Psoas muscle (tissue), 8 donors: ENCODE results near the gene WNT7B. TPM values are rescaled to one million over a fixed set of nuclear protein-coding genes. Genes with fewer than 3 reads are reported as not detected.

Experiments
- ATAC-seq, 4 donors: fragments of 200-7000 bp; cut with Tn5 transposase; one replicate each; pipeline ENCODE4 v1.9.1; 2020; ENCODE audit warnings: moderate library complexity in 3 of 4, mild to moderate bottlenecking in 2 of 4
- DNase-seq, 2 donors: peaks; one replicate each; pipeline ENCODE4 v3.0.0-alpha.2; 2020
- H3K27ac ChIP-seq: fragments of 200-600 bp; one replicate; pipeline ENCODE4 v1.8.0; 2022
- H3K27me3 ChIP-seq, 3 donors: fragments of 200-600 bp in 1 of 3; one replicate each; pipeline versions ENCODE4 v1.6.1 to v1.8.0; 2013 to 2022; ENCODE audit warnings: low read length in 2 of 3, mild to moderate bottlenecking in 2 of 3, moderate library complexity in 1 of 3; ENCODE audit not compliant: insufficient read depth in 3 of 3
- H3K36me3 ChIP-seq, 2 donors: fragments of 200-600 bp in 1 of 2; one replicate each; pipeline versions ENCODE4 v1.6.1 to v1.8.0; 2013 to 2022; ENCODE audit warnings: low read depth in 1 of 2, mild to moderate bottlenecking in 1 of 2, moderate library complexity in 1 of 2; ENCODE audit not compliant: insufficient read depth in 1 of 2
- H3K4me1 ChIP-seq: fragments of 200-600 bp; one replicate; pipeline ENCODE4 v1.8.0; 2022
- H3K4me3 ChIP-seq: fragments of 200-600 bp; one replicate; pipeline ENCODE4 v1.8.0; 2022; ENCODE audit warnings: mild to moderate bottlenecking
- H3K9me3 ChIP-seq: fragments of 200-600 bp; one replicate; pipeline ENCODE4 v1.8.0; 2022
- WGBS, 3 donors: extraction: QIAGEN DNeasy Blood & Tissue Kit; methylation state at CpG; one replicate each; pipeline versions ENCODE4 v1.1.6 to v1.1.7; 2013; 5-methylcytosine and 5-hydroxymethylcytosine counted together
- intact Hi-C, 2 donors: fragments of 100-400 bp; cut with DNase I; formaldehyde crosslinking; loops; one replicate each; pipeline versions ENCODE4 v1.11.0 to v1.14.2; 2022
- polyA plus RNA-seq, 3 donors: library from polyadenylated mRNA; stranded (reverse); fragments of 200-250 nt; gene quantifications; one replicate each; pipeline ENCODE4 v1.2.3, GENCODE V29; 2013
- total RNA-seq, 4 donors: library from RNA; stranded (reverse); fragmentation: NEBNext Ultra II Directional in 2 of 4; extraction: Animal tissue kit (Norgen Biotek cat#: 25700) in 2 of 4; gene quantifications; one replicate each; pipeline versions ENCODE4 v1.2.1 to v1.2.4, GENCODE V29; 2021 to 2023
- TF ChIP-seq, protein P1 (sequence below): fragments of 200-600 bp; IDR thresholded peaks from one replicate; pipeline ENCODE4 v1.8.0; 2022; ENCODE audit warnings: antibody characterized with exemption
- donor health status: healthy with polysubstance abuse.
- donor health status: DM: no; HTN: no; CAD: no; lungs with moderate emphysema.
- donor health status: Bipolar disorder and iron deficiency.
- donor health status: healthy.
- donor health status: DM: yes; HTN: yes; CAD: no.
- donor health status: DM: no; HTN: no; CAD: no.
- donor health status: DM: no; HTN: no; CAD: no.
- donor health status: DM: yes; HTN: yes; CAD: no.

WNT7B gene
- total and polyA plus RNA-seq, 7 donors, result 0.05 TPM; not detected in 6

DNA sequence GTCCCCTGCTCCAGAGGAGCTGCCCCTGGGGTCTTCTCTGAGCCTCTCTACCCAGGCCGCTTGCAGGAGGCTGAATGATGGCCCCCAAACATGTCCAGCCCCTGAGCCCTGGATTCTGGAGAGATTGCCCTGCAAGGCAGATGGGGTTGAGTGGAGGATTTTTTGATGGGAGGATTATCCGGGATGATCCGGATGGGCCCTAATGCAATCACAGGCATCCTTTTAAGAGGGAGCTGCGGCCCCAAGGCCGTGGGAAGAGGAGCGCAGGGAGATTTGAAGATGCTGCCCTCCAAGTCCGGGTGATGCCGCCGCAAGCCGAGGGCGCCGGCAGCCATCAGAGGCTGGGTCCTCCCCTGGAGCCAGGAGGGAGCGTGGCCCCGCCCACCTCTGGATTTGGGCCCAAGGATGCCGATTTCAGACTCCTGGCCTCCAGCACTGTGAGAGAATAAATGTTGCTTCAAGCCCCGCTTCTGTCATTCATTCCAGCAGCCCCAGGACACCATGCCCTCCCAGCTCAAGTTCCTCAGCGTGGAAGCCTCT, 66.0 kb downstream of the WNT7B start:
- intact Hi-C loops, result no loop called here
- peaks cover 0 to 19% (median 4%) of the 10 kb centered on the region in 3 donors for H3K27me3 ChIP-seq
- no peaks in the 10 kb centered on the region for H3K36me3 ChIP-seq
- DNase-seq (no peak), ATAC-seq (peak in 1 of 4 donors; percentile 7)
- H3K9me3 ChIP-seq, result no peaks in the 10 kb centered on the region
- WGBS, 3 donors, result 73 to 74% (median 73%) methylated on average over 17 of the region's 17 CpGs
- H3K4me1 ChIP-seq, result peaks cover 10% of the 10 kb centered on the region
- H3K4me3 ChIP-seq, result no peak overlapping the region
- no peak overlapping the region for H3K27ac ChIP-seq
- TF ChIP-seq, protein P1, sequence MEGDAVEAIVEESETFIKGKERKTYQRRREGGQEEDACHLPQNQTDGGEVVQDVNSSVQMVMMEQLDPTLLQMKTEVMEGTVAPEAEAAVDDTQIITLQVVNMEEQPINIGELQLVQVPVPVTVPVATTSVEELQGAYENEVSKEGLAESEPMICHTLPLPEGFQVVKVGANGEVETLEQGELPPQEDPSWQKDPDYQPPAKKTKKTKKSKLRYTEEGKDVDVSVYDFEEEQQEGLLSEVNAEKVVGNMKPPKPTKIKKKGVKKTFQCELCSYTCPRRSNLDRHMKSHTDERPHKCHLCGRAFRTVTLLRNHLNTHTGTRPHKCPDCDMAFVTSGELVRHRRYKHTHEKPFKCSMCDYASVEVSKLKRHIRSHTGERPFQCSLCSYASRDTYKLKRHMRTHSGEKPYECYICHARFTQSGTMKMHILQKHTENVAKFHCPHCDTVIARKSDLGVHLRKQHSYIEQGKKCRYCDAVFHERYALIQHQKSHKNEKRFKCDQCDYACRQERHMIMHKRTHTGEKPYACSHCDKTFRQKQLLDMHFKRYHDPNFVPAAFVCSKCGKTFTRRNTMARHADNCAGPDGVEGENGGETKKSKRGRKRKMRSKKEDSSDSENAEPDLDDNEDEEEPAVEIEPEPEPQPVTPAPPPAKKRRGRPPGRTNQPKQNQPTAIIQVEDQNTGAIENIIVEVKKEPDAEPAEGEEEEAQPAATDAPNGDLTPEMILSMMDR, result no peak

GRCh38 chr22:45908961-45909360, 68.0 kb downstream of the WNT7B start:
- DNase-seq, result no peak
- Histone ChIP-seq H3K27ac (no peak overlapping the region), H3K9me3 (no peaks in the 10 kb centered on the region), H3K4me1 (peaks cover 10% of the 10 kb centered on the region), H3K4me3 (no peak overlapping the region), H3K27me3 (peaks cover 0 to 23% (median 4%) of the 10 kb centered on the region in 3 donors), H3K36me3 (no peaks in the 10 kb centered on the region)
- TF ChIP-seq, protein P1, result no peak
- 87 to 90% (median 88%) methylated on average over 6 of the region's 6 CpGs for WGBS, 3 donors
- ATAC-seq, result no peak
- intact Hi-C loops, result no loop called here

GRCh38 chr22:45907996-45908395, 69.0 kb downstream of the WNT7B start:
- no peak overlapping the region for H3K4me3 ChIP-seq
- TF ChIP-seq, protein P1, result no peak
- H3K4me1 ChIP-seq, result peaks cover 10% of the 10 kb centered on the region
- H3K27me3 ChIP-seq, result peaks cover 0 to 30% (median 4%) of the 10 kb centered on the region in 3 donors
- no peaks in the 10 kb centered on the region for H3K36me3 ChIP-seq
- DNase-seq (no peak), ATAC-seq (no peak)
- no peaks in the 10 kb centered on the region for H3K9me3 ChIP-seq
- WGBS, 3 donors, result 77 to 95% (median 89%) methylated on average over 12 of the region's 12 CpGs
- no peak overlapping the region for H3K27ac ChIP-seq
- intact Hi-C loops, result no loop called here

DNA sequence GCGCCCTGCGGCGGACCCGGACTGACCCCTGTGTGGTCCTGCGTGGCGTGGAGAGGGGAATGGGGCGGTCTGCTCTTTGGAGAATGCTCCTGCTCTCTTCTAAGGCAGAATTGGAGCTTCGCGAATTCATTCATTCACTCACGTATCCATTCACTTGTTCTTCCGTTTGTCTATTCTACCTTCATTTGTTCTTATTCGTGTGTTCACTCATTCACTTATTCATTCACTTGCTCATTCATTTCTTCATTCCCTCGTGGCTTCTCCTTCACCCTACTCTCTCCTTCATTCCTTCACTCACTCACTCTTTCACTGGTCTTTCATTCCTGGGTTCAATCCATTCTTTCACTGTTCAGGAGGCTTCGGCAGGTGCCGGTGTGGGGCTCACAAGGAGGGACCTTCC, 69.6 kb downstream of the WNT7B start:
- Histone ChIP-seq H3K9me3 (no peaks in the 10 kb centered on the region), H3K4me3 (no peak overlapping the region), H3K27me3 (peaks cover 0 to 36% (median 4%) of the 10 kb centered on the region in 3 donors), H3K36me3 (no peaks in the 10 kb centered on the region), H3K27ac (no peak overlapping the region), H3K4me1 (peaks cover 10% of the 10 kb centered on the region)
- TF ChIP-seq, protein P1, result no peak
- 92 to 94% (median 92%) methylated on average over 15 of the region's 15 CpGs for WGBS, 3 donors
- ATAC-seq (no peak), DNase-seq (no peak)
- intact Hi-C loops, result no loop called here

- Histone ChIP-seq H3K4me3 (no peak overlapping the region), H3K36me3 (no peaks in the 10 kb centered on the region), H3K27me3 (peaks cover 0 to 40% (median 4%) of the 10 kb centered on the region in 3 donors), H3K27ac (no peak overlapping the region), H3K9me3 (no peaks in the 10 kb centered on the region), H3K4me1 (peaks cover 8% of the 10 kb centered on the region)
- WGBS, 3 donors, result 89 to 90% (median 90%) methylated on average over 13 of the region's 13 CpGs
- no peak for DNase-seq
- intact Hi-C loops, result no loop called here
- ATAC-seq, result no peak
- TF ChIP-seq, protein P1, result no peak
These were observed 70.0 kb downstream of the WNT7B start for GRCh38 chr22:45906946-45907345.
